ENCODE measurements around the gene RNF14.
"Not testable (repeated sequence)": the region's sequence is repeated elsewhere in the genome, so short reads cannot be mapped to it uniquely, and the experiment has no call there.

Gene RNF14

DNA sequence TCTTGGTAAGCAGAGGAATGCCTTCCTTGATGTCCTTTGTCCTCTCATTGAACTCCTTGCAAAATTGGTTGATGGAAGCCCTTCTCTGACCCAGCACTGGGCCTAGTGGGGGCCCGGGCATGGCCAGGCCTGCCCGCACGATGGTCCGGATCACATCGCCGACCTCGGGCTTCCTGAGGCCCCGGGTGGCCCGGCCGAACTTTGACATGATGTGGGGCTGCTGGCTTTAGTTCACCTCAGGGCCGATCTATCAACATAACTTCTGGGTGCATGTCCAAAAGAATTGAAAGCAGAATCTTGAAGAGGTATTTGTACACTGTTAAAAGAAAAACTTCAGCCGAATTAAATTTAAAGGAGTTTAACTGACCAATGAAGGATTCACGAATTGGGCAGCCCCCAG is 68.0 kb downstream of the RNF14 start:
- no peak overlapping the region for H3K4me3 ChIP-seq (replicated peaks; ENCODE audit: low read depth, low read length)
- TF ChIP-seq, protein P1, sequence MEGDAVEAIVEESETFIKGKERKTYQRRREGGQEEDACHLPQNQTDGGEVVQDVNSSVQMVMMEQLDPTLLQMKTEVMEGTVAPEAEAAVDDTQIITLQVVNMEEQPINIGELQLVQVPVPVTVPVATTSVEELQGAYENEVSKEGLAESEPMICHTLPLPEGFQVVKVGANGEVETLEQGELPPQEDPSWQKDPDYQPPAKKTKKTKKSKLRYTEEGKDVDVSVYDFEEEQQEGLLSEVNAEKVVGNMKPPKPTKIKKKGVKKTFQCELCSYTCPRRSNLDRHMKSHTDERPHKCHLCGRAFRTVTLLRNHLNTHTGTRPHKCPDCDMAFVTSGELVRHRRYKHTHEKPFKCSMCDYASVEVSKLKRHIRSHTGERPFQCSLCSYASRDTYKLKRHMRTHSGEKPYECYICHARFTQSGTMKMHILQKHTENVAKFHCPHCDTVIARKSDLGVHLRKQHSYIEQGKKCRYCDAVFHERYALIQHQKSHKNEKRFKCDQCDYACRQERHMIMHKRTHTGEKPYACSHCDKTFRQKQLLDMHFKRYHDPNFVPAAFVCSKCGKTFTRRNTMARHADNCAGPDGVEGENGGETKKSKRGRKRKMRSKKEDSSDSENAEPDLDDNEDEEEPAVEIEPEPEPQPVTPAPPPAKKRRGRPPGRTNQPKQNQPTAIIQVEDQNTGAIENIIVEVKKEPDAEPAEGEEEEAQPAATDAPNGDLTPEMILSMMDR (IDR thresholded peaks at IDR 0.05; ENCODE audit: low read length, missing control alignments) = no peak
- no peak for DNase-seq (ENCODE audit: low read depth)

DNA sequence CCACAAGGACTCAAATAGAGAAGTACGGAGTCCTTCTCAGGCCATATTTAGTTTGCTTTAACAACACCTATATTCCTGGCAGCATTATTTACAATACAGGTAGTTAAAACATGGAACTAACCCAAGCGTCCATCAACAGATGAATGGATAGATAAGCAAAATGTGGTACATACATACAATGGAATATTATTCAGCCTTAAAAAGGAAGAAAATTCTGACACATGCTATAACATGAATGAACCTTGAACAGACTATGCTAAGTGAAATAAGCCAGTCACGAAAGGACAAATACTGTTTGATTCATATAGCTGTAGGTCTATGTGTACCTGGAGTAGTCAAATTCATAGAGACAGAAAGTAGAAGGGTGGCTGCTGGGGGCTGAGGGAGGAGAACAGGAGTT is 68.7 kb downstream of the RNF14 start:
- H3K4me3 ChIP-seq (replicated peaks; ENCODE audit: low read depth, low read length); DNase-seq (ENCODE audit: low read depth): not testable (repeated sequence)

DNA sequence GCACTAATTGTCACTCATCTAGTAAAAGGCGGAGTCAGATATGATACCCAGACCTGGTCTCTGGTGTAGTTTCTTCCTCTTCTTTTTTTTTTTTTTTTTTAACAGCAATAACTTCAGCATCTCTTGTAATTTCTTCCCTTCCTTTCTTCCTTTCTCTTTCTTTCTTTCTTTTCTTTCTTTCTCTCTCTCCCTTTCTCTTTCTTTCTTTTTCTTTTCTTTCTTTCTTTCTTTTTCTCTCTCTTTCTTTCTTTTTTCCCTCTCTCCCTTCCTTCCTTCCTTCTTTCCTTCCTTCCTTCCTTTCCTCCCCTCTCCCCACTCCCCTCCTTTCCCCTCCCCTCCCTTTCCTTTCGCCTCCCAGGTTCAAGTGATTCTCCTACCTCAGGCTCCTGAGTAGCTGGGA is 69.8 kb downstream of the RNF14 start:
- no peak overlapping the region for H3K4me3 ChIP-seq (replicated peaks; ENCODE audit: low read depth, low read length)
- TF ChIP-seq, protein P1 (IDR thresholded peaks at IDR 0.05; ENCODE audit: low read length, missing control alignments) = no peak
- DNase-seq (ENCODE audit: low read depth) = no peak

All from fibroblast of pulmonary artery (primary cell).